HG02884 (cell line): ENCODE measurements around the gene GPC6.

ENCODE experiments used
- ATAC-seq: cut with Tn5 transposase; IDR thresholded peaks from one replicate; pipeline ENCODE4 v1.9.1; 2021; ENCODE audit warnings: mild to moderate bottlenecking, moderate library complexity; ENCODE audit not compliant: unreplicated experiment

Gene GPC6

GRCh38 chr13:93727211-93728141 lies 500.9 kb downstream of the GPC6 start:
- no peak for ATAC-seq

DNA sequence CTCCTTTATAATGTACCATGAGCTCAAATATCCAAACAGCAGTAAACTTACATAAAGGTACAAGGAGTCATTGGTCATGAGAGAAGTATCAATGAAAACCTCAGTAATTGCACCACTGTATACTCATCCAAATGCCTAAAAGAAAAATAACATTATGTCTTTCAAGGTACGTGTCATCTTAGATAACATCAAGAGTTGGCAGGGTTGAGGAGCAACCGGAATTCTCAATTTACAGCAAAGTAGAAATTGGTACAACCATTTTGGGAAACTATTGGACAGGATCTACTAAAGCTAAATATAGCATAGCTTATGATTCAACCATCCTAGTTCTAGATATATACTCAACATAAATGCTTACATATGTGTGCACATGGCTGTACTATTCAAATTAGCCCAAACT lies 502.8 kb downstream of the GPC6 start:
- ATAC-seq, result no peak

DNA sequence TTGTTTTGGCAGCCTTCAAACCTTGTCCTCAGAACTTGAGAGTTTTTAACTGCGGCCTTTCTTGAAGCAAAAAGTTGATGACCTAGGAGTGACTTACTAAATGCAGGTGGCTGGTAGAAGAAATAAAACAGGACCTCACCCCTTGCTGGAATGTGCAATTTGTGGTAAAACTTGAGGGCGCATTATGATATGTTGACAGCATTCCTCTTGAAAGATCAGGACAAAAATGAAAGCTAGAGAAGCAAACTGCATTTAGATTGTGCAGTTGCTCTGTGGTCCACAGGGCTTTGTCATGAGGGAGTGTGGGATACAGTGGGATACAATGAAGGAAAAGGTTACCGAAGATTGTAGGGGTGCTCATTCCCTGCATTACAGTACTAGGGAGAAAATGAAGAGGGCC lies 504.2 kb downstream of the GPC6 start:
- no peak for ATAC-seq

DNA sequence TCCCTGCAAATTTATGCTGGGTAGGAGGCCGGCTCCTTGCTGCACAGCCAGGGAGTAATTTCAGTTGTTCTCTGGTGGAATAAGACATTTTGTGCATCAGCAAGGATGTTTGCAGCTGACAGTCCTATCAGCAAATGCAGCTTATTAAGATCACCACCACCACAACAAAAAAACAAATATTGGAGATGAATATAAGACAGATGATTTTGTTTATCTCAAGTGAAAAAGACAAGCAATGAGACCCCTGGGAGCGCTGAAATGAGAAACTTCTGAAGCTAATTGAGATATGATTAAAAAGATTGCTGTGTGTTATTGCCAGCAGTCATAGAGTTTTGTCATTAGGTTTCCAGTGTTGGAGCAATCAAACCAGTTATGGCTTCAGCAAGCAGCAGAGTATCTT lies 505.6 kb downstream of the GPC6 start:
- no peak for ATAC-seq

GRCh38 chr13:93736081-93736480 lies 509.5 kb downstream of the GPC6 start:
- ATAC-seq, result no peak

- no peak for ATAC-seq
Observed at GRCh38 chr13:93736909-93737308, 510.3 kb downstream of the GPC6 start.

DNA sequence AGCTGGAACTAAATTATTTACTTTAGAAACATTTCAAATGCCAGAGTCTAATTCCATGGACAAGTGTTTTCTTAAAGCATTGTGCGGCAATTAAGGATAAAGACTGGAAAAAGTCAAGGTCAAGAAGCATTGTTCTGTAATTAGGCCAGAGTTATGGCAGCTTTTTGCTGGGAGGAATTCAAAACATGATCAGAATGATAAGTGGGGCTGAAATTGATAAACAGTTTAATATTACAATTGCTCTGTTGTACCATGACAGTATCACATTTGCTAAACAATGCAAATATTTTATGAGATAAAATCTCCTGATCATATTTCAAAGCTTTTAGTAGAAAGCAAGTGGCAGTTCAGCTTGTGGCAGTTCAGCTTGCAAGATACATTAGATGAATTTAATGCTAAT lies 513.7 kb downstream of the GPC6 start:
- ATAC-seq, result no peak

DNA sequence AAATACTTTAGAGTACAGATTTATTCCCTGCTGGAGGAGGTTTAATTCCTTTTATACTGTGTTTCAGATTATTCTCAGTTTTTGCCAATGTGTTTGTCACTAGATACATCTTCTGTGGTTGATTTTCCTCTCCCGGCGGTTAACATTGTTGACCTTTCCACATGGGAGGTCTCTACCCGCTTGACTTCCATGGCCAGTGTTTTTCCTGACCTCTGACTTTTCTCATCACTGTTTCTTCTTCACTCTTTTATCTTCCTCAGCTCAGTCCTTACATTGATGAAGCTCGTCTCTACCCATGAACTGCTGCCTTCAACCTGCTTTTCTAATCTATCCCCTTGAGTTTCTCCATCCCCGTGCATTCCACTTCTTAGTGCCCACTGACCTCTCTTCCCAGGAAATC lies 517.4 kb downstream of the GPC6 start:
- ATAC-seq, result no peak

DNA sequence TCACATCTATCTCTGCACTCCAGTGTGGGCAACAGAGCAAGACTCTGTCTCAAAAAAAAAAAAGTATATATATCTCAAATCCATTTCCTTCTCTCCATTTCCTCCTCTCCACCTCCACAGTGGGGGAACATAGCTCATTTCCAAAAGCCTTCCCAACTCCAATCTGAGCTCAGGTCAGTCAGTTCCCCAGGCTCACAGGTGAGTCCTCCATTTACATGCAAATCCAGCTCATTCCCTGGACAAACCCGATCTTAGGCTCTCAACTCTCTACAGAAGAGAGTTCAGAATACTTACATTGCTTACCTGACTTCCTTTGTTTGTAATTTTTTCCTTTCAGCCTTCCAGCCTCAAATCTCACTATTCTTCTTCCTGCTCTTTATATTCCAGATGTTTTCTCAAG lies 518.3 kb downstream of the GPC6 start:
- no peak for ATAC-seq

- ATAC-seq, result no peak
Observed at GRCh38 chr13:93745884-93746283, 519.3 kb downstream of the GPC6 start.

- ATAC-seq, result no peak
Observed at GRCh38 chr13:93746589-93746988, 520.0 kb downstream of the GPC6 start.

- peak; percentile 11 for ATAC-seq
Observed at GRCh38 chr13:93750676-93751075, 524.1 kb downstream of the GPC6 start.

DNA sequence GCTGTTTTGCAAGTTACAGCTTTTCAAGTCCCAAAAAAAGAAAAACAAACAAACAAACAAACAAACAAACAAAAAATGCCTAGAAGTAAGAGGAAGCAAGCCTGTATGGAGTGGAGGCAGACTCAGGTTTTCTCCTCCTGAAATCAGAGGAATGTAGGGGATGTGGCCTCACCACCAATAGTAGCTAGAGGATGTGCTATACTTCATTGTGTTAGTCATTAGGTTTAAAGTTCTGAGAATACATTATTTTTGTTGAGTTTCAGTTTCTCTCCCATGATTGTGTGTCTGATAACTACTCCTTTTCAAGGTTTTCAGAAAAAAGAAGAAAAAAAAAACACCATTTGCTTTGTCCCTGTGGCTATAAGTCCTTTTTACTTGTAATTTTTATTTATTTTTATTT lies 524.5 kb downstream of the GPC6 start:
- ATAC-seq, result peak; percentile 52

GRCh38 chr13:93752541-93752940 lies 525.9 kb downstream of the GPC6 start:
- ATAC-seq, result no peak

- no peak for ATAC-seq
Observed at GRCh38 chr13:93753639-93754038, 527.0 kb downstream of the GPC6 start.

DNA sequence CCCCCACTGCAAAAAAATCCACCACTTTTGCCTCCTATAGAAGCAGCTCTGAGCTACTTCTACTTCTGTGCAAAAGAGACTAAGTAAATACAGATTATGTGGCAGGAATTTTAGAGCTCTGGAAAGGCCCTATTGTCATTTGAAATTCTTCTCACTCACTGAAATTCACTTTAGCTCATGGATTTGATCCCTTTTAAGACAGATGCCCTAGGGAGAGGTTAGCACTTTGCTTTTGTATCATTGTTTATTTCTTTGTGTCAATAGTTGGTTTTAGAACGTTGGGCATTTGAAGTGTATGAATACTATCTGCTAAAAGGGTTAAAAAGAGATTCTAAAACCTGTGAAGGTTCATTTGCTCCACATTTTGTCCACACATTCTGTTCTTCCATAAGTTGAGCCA lies 528.7 kb downstream of the GPC6 start:
- no peak for ATAC-seq

DNA sequence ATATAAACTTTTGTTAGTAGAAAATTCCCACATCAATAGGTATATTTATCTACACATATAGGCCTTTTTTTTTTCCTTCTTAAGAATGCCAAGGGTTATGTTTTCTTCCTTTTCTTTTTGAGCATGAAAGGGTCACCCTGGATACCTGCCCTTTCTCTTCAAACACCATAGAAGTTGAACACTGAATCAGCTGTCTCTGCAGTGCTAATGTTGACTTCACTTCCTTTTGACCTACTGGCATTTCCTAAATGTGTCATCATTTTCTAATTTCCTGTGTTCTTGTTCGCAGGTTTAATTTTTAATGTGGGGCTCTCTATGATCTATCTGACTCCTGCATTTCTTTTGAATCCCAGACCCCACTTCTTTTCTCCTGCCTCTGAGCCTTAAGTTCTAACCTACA lies 532.0 kb downstream of the GPC6 start:
- no peak for ATAC-seq

GRCh38 chr13:93762708-93763426 lies 536.3 kb downstream of the GPC6 start:
- no peak for ATAC-seq

DNA sequence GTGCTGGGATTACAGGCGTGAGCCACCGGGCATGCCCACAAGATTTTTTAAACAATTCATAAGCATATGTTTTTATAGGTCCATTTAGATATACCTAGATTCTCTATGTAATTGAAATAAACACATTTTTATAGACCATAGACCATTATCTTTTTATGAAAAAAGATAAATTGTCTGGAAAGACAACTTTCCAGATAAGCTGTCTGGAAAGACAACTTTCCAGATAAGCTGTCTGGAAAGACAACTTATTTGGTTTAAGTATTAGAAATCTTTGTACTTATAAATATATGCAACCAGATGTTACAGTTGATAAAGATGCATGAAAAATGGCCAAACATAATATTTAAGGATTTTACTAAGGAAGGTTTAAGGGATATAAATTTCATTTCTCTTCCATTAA lies 538.5 kb downstream of the GPC6 start:
- ATAC-seq, result no peak

DNA sequence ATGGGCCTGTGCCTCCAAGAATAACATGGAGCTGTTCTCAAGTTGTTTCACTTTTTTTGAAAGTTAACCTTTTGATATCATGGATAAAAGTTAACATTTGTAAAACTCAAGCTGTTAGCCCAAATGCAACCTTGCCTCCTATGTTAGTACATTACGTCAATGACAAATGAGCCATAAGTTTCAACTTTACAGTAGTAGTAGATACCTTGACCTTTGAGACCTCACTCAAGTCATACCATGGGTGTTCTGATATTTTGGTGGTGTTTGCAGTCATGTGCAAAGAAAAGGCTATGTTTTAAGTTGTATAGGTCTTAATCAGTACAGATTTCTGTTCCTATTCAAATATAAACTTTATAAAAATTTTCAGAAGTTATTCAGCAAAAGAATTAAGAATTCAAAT lies 539.2 kb downstream of the GPC6 start:
- ATAC-seq, result no peak

- no peak for ATAC-seq
Observed at GRCh38 chr13:93766719-93767118, 540.1 kb downstream of the GPC6 start.
